RKO (cell line): ENCODE results near the gene CEP128.
"Not testable (repeated sequence)": the region's sequence is repeated elsewhere in the genome, so short reads cannot be mapped to it uniquely, and the experiment has no call there.

Experiments used
- DNase-seq: peaks from one replicate; pipeline ENCODE4 v3.0.0-alpha.2; 2016; ENCODE audit warnings: low spot score

Gene CEP128

DNA sequence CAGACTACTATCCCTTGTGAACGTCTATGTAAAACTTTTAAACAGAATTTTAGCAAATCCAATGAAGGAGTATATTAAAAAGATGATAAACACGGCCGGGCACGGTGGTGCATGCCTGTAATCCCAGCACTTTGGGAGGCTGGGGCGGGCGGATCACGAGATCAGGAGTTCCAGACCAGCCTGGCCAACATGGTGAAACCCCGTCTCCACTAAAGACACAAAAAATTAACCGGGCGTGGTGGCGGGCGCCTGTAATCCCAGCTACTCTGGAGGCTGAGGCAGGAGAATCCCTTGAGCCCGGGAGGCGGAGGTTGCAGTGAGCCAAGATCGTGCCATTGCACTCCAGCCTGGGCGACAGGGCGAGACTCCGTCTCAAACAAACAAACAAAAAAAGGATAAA is 11.7 kb upstream of the CEP128 start:
- not testable (repeated sequence) for DNase-seq

DNA sequence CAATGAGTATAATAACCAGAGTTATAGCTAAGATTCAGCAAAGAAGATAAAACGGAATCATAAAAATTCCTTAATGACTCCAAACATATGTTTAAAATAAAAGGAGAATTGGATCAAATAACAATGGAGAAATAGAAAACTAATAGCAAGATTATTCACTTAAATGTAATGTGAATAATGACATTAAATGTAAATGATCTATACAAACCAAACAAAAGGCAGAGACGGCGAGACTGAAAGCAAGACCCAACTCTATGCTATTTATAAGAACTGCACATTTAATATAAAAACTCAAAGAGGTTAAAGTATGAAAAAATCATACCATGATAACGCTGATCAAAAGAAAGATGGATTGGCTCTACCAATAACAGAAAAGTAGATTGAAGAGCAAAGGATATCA is 10.0 kb upstream of the CEP128 start:
- DNase-seq: no peak

DNA sequence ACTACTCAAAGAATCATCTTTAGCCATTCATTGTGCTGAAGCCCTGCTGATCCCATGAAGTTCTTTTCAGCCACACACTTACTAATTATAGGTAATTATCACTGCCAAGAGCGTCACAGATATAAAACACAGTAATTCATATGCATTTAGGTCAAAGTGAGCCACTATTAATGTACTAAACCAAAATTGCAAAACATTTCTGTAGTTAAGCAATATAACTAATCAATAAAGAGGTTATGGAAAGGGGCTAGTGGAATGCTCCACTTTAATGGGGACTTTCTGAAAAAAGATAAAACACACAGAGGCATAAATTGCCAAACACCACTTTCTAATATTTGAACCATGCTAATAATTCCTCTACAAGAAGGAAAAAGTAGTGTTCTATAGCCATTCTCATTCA is 6.8 kb upstream of the CEP128 start:
- no peak for DNase-seq

DNA sequence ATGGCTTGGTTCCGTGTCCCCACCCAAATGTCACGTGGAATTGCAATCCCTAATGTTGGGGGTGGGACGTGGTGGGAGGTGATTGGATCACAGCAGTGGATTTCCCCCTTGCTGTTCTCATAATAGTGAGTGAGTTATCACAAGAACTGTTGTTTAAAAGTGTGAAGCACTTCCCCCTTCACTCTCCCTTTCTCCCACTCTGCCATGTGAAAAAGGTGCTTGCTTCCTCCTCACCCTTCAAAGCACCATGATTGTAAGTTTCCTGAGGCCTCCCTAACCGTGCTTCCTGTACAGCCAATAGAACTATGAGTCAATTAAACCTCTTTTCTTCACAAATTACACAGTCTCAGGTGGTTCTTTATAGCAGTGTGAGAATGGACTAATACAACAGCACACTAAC is 5.3 kb upstream of the CEP128 start:
- DNase-seq: no peak

DNA sequence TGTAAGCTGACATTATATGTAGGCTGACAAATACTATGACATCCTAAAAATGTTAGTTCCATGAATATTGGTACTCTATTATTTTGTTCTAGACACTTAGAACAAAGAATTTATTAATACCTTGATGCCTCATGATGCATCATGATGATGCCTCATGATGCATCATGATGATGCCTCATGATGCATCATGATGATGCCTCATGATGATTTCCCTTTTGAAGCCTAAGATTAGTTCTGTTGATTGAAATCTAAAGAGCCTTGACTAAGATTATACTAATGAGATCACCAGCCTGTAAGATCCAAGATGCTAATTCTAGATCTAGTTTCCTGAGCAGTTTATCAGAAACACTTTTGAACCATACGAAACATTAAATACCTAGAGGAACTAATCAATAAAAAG is 4.6 kb upstream of the CEP128 start:
- peak; percentile 86 for DNase-seq

DNA sequence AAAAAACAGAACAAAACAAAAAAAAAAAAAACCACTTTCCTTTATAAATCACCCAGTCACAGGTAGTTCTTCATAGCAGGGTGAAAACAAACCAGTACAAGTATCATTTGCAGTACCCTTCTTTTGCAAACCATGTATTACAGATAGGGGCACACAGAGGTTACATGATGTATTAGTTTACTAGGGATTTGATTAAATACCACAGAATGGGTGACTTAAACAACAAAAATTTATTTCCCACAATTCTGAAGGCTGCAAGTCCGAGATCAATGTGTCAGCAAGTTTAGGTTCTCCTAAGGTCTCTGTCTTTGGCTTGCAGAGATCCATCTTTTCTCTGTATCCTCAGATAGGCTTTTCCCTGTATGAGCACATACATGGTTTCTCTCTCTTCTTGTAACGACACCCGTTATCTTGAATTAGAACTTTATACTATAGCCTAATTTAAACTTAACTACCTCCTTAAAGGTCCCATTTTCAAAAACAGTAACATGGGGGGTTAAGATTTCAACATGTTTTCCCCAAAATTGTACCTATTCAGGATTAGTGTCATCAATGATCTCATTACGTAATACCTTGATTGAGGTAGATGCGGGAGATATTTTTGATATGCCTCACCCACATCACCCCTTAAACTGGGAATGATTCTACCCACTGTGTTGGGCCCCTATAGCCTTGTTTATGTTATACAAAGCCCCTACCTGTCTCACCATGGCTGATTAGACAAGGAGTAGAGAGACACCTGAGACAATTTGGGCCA is 3.5 kb upstream of the CEP128 start:
- DNase-seq: no peak

DNA sequence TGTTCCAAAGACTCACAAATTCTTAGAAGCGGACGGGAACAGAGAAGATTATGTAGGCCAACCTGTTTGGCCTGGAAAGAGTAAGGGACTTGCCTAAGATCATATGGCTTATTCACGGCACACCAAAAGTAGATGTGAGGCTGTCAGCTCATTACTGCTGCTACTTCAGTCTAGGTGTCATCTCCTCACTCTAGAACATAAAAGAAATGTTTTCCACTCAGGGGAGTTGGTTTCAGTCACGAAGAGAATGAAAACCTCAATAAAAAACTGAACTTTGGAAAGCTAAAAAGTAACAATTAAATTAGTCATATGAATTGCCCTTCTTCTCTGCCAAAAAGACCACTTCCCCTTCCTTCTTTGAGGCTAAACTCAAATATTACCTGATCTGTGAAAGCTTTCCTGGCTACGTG is 658 bp upstream of the CEP128 start:
- DNase-seq: no peak

DNA sequence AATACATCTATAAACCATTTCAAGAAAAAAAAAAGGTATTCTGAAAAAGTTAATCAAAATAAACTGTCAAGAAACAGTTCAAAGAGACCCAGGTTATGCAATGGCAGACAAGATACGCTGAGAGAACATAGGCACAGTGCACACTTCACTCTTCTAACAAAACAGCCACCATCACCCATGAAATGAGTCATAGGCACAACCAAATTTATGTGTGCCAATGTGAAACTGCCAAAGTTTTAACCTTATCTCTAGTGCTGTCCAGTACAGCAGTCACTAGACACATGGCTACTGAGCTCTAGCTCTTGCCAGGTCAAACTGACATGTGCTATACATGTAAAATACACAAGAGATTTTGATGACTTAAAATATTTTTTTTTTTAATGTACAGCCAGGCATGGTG is 1.4 kb downstream of the CEP128 start:
- DNase-seq: peak; percentile 52

DNA sequence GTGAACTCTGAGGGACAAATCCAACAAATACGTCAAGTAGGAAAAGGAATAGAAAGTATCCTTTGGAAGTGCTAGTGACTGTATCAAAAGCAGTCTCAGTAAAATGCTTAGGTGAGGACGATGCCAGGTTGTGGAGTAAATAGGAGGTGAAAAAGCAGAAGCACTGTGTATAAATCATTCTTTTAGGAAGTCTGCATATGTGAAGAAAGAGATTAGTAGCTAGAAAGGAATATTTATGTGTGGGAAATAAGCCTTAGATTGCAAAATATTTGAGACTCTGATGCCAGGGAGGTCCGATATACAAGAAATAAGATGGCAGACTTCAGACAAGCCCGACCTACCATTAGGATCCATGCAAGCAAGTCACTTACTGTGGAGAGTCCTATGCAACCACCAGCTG is 7.9 kb downstream of the CEP128 start:
- no peak for DNase-seq

DNA sequence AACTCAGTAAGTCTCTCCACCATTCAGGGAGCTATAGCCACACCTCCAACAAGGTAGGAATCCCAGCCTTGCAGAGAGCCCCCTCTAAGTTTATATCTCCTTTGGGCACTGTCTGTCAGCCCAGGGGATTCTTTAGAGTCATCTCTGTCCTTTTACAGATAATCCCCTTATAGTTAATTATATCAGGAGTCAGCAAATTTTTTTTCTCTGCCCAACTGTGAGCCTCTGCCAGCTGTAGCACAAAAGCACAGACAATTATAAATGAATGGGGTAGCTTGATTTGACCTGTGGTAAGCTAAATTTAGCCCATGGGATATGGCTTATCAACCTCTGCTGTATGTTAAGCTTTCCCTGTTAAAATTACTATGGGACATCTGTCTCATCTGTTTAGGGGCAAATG is 8.3 kb downstream of the CEP128 start:
- no peak for DNase-seq

DNA sequence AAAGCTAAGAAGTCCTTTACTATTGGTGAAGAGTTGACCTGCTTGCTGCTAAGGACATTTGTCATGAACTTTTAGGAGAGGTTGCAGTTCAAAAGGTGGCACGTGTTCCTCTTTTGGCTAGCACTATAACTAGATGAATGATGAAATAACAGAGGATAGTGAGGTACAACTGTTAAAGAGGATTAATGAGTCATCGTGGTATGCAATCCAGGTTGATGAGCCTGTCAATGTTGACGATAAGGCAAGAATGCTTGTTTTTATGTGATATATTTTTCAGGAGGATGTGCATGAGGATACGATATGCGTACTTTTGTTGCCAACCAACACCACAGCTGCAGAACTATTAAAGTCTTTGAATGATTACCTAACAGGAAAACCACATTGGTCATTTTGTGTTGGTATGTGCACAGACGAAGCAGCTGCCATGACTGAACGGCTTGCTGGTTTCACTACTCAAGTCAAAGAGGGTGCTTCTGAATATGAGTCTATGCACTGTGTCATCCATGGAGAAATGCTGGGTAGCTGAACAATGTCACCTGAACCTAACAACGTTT is 10.6 kb downstream of the CEP128 start:
- DNase-seq: peak; percentile 61

DNA sequence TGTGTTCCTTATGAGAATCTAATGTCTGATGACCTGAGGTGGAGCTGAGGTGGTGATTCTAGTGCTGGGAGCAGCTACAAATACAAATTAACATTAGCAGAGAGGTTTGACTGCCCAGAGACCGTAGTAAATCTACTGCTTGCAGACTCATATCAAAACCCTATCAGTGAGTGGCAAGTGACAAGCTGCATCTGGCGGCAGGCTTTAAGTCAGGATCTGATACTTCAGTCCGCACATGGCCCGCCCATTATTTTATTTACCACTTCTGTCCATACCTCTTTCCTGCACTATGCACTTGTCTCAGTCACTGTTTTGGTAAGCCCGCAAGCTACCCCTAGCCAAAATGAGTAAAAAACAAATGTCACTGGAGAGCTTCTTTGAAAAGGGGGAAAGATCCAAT is 11.4 kb downstream of the CEP128 start:
- no peak for DNase-seq

DNA sequence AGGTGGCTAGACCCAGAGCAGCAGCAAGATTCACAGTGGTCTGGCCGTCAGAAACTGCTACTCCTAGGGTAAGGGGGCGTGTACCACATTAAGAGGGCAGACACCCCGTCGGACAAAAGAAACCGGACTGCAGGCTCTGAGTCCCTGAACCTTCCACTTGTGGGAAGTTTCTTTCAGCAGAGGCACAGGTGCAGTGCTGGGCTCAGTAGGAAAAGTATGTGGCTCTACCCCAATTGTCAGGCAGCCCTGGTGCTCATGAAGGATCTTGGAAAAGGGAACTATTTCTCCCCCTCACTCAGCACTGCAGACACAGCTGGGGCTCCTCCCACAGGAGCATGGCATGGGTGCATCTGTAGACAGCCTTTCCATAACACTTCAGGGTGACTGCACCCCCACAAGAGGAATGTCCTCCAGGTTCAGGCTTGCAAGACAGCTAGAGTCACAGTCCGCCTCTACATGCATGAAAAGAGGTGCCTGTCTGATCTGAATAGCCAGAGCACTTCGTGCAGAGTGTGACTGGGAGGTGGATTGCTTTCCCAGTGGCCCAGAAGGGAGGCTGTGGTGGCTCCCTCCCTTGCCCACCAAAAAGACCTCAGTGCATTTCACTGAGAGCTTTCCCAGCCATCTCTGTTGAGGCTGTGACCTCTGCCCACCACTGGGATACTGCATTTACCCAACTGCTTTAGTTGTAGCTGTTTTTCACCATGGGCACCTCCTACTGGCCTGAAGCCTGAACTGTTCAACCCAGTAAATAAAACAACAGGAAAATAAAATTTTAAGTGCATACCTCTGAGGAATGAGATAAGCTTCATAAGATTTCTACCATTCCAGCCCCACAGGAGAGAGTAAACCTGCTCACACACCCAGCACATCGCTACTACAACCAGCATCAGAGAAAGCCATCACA is 14.2 kb downstream of the CEP128 start:
- DNase-seq: no peak

DNA sequence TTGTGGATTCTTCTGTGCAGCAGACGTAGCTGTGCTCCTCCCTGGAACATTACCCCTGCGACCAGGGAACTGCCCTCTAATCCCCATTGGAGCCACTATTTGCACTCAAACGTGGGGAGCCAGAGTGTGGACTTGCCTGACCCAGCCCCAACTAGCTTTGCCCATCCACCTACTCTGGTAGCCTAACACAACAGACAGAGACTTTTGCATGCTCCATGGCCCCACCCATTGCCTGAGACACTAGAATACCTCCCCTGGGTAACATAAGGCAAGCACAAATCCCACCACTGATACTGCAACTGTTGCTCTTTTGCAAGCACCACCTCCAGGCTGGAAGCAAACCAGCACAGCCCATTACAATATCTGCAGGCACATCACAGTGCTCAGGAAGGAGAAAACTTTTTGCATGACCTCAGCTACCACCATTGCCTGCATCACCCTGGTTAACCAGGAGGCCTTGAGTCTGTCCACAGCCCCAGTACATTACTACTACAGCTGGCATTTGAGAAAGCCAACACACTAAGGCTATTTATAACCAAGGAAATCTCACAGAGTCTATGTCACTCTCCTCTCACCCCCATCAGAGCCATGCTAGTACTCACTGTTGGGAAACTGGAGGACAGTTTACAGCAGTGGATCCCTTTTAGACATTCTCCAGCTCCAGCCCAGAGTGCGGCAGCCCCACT is 15.0 kb downstream of the CEP128 start:
- peak; percentile 14 for DNase-seq

DNA sequence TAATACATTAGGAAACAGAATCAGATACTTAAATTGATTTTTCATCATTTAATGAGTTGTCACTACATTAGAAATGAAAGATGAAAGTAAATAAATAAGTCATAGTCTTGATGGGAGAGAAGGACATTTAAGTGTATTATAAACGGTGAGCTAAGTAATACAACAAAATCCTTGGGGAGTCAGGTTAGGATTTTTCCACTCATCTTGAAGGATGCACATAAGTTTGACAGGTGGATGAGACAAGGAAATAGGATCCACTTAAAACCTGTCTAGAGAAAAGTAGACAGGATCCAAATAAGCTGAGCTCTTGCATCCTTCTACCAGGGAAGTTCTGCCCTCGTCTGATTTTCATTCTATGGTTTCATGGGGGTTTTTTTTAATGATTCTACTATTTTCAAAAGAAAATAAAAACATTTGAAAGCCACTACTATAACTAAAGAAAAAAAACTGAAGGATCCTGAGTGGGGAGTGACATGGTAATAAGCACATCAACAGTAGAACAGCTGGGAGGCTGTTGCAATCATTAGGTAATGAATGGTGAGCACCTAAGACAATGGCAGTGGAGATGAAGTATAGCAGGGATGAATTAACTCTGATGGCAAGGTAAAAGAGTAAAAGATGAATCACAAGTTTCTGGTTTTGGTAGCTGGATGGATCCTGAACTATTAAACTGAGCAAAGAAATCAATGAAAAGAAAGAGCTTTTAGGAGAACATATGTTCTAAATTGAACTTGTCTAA is 17.0 kb downstream of the CEP128 start:
- no peak for DNase-seq

DNA sequence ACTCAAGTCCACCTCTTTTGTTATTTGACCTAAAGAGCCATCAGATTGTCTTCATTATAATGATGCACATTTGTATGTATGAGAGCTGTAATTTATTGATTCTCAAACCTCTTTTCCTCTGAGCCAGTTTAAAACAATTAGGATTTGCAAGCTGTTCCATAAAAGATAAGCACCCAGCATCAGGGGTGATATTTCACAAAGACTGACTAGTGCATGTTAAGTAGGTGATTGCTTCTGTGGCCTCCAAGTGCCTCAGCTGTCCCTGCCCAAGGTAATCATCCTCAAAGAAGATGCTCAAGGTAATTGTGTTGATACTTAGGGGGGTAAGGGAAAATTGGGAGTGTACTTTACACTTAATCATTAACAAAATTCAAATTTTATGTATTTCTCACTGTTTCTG is 18.2 kb downstream of the CEP128 start:
- DNase-seq: no peak

DNA sequence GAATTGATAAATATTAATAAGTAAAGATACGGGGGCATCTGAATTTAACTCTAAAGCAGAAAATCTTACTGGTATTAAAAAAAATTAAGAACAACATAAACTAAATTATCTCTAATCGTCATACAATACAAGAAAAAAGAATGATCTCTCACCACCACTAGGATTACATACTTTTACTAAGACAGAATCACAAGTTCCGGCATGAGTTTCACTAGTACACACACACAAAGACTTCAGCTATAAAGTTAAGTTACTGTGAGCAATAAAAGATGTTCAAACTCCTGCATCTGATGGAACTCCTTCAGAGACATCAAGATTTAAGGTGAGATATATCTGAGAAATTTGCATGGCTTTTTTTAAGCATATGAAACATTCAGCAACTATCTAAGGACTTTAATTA is 21.9 kb downstream of the CEP128 start:
- DNase-seq: no peak

DNA sequence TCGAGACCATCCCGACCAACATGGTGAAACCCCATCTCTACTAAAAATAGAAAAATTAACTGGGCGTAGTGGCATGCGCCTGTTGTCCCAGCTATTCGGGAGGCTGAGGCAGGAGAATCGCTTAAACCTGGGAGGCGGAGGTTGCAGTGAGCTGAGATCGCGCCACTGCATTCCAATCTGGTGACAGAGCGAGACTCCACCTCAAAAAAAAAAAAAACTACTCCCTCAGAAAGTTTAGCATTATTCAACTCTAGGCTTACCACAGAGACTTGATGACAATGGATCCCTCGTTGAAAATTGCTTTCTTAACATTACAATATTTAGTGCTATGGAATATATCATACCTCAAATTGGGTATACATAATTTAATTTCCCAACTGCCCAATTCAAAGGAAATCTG is 29.5 kb downstream of the CEP128 start:
- not testable (repeated sequence) for DNase-seq

DNA sequence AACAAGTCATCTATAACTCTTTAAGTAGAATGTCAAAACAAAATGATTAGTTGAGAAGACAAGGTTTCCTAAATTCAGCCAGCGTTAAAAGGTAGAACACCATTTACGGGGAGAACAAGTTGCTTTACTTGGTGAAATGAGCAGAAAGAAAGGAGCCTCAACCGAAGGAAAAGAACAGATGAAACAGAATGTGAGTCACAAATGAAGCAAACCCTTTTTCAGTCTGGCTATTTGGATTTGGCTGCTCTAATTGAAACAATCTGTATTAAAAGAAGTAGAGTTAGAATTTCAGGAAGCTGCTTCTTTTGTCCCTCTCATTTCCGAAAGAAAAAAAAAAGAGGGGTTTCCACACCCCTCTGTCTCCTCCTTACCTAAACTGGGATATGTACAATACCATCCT is 34.6 kb downstream of the CEP128 start:
- DNase-seq: no peak

DNA sequence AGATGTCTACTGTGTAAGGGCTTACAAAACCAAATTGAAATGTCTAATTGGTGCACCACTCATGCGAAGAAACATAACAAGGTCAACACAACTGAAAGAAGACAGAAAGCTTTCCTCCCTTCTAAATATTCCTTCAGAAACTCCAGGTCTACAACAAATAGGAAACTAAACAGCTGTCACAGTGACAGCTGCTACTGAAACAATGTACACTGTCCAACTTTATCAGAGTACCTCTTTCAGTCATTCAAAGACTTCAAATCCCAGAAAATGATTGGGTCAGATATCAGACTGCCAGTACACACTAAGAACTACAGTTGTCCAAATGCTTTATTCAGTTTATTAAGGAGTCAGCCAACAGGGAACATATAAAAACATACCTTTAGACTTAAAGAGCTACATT is 35.2 kb downstream of the CEP128 start:
- DNase-seq: no peak

DNA sequence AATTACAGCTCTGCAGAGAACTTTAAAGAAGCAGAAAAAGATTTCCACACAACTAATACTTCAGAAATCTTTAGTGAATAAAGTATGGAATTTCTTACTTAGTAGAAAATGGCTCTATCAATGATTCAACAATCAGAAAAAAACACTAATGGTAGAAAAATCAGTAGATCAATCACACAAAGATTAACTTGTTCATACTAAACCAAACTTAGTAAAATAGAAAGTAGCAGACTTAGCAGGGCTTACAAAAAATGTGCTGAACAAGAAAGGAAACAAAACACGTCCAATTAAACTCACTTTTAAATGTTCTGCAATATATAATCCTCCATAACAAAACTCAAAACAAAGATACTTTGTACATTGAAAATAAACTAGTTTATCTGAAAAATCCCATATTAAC is 38.9 kb downstream of the CEP128 start:
- no peak for DNase-seq

DNA sequence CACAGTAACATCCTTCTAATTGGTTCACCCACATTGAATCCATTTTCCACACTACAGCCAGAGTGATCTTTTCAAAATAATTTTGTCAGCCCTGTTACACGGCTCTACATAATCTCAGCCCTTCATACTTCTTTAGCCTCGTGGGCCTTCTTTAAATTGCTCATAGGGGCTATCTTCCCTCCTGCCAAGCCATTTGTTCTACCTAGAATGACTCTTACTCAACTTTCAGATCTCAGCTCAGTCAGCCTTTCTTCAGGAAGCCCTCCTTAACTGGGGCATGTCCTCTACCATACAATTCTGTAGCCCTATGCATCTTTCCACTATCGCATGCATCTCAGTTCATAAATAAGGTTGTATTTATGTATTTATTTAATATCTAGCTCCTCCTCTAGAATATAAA is 39.7 kb downstream of the CEP128 start:
- no peak for DNase-seq
